Skeletal muscle satellite cell (primary cell): ENCODE data around the gene MFF. TPM values are rescaled to one million over a fixed set of nuclear protein-coding genes. Genes with fewer than 3 reads are reported as not detected.

Source experiments
- H3K27me3 ChIP-seq: 2 replicates; pipeline ENCODE4 v1.7.0; 2013; ENCODE audit warnings: low read length; ENCODE audit not compliant: control insufficient read depth, insufficient read depth
- H3K36me3 ChIP-seq: 2 replicates; pipeline ENCODE4 v1.7.0; 2013; ENCODE audit warnings: mild to moderate bottlenecking, control low read depth, low read length; ENCODE audit not compliant: insufficient read depth
- H3K4me1 ChIP-seq: 2 replicates; pipeline ENCODE4 v1.7.0; 2013; ENCODE audit warnings: low read length; ENCODE audit not compliant: control insufficient read depth, insufficient read depth
- H3K4me2 ChIP-seq: 2 replicates; pipeline ENCODE4 v1.7.0; 2013; ENCODE audit warnings: mild to moderate bottlenecking, low read length
- H3K4me3 ChIP-seq: 2 replicates; pipeline ENCODE4 v1.7.0; 2013; ENCODE audit warnings: low read length
- H3K9ac ChIP-seq: 2 replicates; pipeline ENCODE4 v1.7.0; 2013; ENCODE audit warnings: mild to moderate bottlenecking, low read depth, low read length, moderate library complexity
- H3K9me3 ChIP-seq: replicated peaks from 2 replicates; pipeline ENCODE4 v1.7.0; 2013; ENCODE audit warnings: mild to moderate bottlenecking, control low read depth, low read length
- total RNA-seq: library from RNA; depleted of rRNA; stranded (reverse); fragments of >200 nt; gene quantifications from 2 replicates; pipeline ENCODE4 v1.2.3, GENCODE V29; 2012; rRNA removed

MFF gene
- total RNA-seq: 73.8 and 79.3 TPM in 2 replicates

- peak within 1 kb of the TSS; percentile 99 for H3K4me3 ChIP-seq
- H3K9me3 ChIP-seq: no peaks in the 10 kb centered on the region
- H3K4me2 ChIP-seq: peak within 1 kb of the TSS; percentile 81
- peaks cover 5% of the 10 kb centered on the region for H3K36me3 ChIP-seq
- H3K27me3 ChIP-seq: no peaks in the 10 kb centered on the region
- H3K4me1 ChIP-seq: peaks cover 17% of the 10 kb centered on the region
- peak within 1 kb of the TSS; percentile 99 for H3K9ac ChIP-seq
These were observed at the start of gene MFF for GRCh38 chr2:227324995-227325838. Gene MFF (plus strand): TSS chr2:227325251. CDS start chr2:227330666, 5,415 bp downstream.

GRCh38 chr2:227280895-227281294 lies 44.2 kb upstream of the MFF start:
- Histone ChIP-seq H3K4me3 (no peak overlapping the region), H3K9ac (no peak overlapping the region), H3K4me2 (no peak overlapping the region), H3K36me3 (no peaks in the 10 kb centered on the region), H3K9me3 (no peaks in the 10 kb centered on the region), H3K4me1 (no peaks in the 10 kb centered on the region), H3K27me3 (no peaks in the 10 kb centered on the region)

- Histone ChIP-seq H3K4me3 (no peak overlapping the region), H3K4me1 (no peaks in the 10 kb centered on the region), H3K36me3 (no peaks in the 10 kb centered on the region), H3K9ac (no peak overlapping the region), H3K9me3 (no peaks in the 10 kb centered on the region), H3K27me3 (no peaks in the 10 kb centered on the region), H3K4me2 (no peak overlapping the region)
These were observed 39.3 kb upstream of the MFF start for GRCh38 chr2:227285741-227286236.

- Histone ChIP-seq H3K4me2 (no peak overlapping the region), H3K9me3 (no peaks in the 10 kb centered on the region), H3K4me1 (no peaks in the 10 kb centered on the region), H3K4me3 (no peak overlapping the region), H3K27me3 (no peaks in the 10 kb centered on the region), H3K9ac (no peak overlapping the region), H3K36me3 (no peaks in the 10 kb centered on the region)
These were observed 37.3 kb upstream of the MFF start for GRCh38 chr2:227287771-227288170.

GRCh38 chr2:227292314-227292713 lies 32.7 kb upstream of the MFF start:
- Histone ChIP-seq H3K27me3 (no peaks in the 10 kb centered on the region), H3K4me3 (no peak overlapping the region), H3K4me1 (no peaks in the 10 kb centered on the region), H3K9ac (no peak overlapping the region), H3K4me2 (no peak overlapping the region), H3K36me3 (no peaks in the 10 kb centered on the region), H3K9me3 (no peaks in the 10 kb centered on the region)

- Histone ChIP-seq H3K4me2 (no peak overlapping the region), H3K9me3 (no peaks in the 10 kb centered on the region), H3K36me3 (no peaks in the 10 kb centered on the region), H3K9ac (no peak overlapping the region), H3K4me1 (no peaks in the 10 kb centered on the region), H3K27me3 (no peaks in the 10 kb centered on the region), H3K4me3 (no peak overlapping the region)
These were observed 31.5 kb upstream of the MFF start for GRCh38 chr2:227293531-227293930.

GRCh38 chr2:227295806-227296205 lies 29.2 kb upstream of the MFF start:
- Histone ChIP-seq H3K9ac (no peak overlapping the region), H3K27me3 (no peaks in the 10 kb centered on the region), H3K4me2 (no peak overlapping the region), H3K9me3 (no peaks in the 10 kb centered on the region), H3K4me1 (no peaks in the 10 kb centered on the region), H3K36me3 (no peaks in the 10 kb centered on the region), H3K4me3 (no peak overlapping the region)

GRCh38 chr2:227296671-227297405 lies 28.2 kb upstream of the MFF start:
- no peak overlapping the region for H3K9ac ChIP-seq
- no peaks in the 10 kb centered on the region for H3K4me1 ChIP-seq
- no peaks in the 10 kb centered on the region for H3K27me3 ChIP-seq
- no peak overlapping the region for H3K4me3 ChIP-seq
- no peaks in the 10 kb centered on the region for H3K9me3 ChIP-seq
- H3K4me2 ChIP-seq: no peak overlapping the region
- H3K36me3 ChIP-seq: no peaks in the 10 kb centered on the region

GRCh38 chr2:227301523-227301922 lies 23.5 kb upstream of the MFF start:
- no peaks in the 10 kb centered on the region for H3K4me1 ChIP-seq
- H3K9me3 ChIP-seq: no peaks in the 10 kb centered on the region
- H3K4me3 ChIP-seq: no peak overlapping the region
- H3K27me3 ChIP-seq: no peaks in the 10 kb centered on the region
- no peaks in the 10 kb centered on the region for H3K36me3 ChIP-seq
- no peak overlapping the region for H3K4me2 ChIP-seq
- H3K9ac ChIP-seq: no peak overlapping the region

- Histone ChIP-seq H3K4me3 (no peak overlapping the region), H3K9ac (no peak overlapping the region), H3K4me1 (no peaks in the 10 kb centered on the region), H3K27me3 (no peaks in the 10 kb centered on the region), H3K9me3 (no peaks in the 10 kb centered on the region), H3K36me3 (no peaks in the 10 kb centered on the region), H3K4me2 (no peak overlapping the region)
These were observed 16.3 kb upstream of the MFF start for GRCh38 chr2:227308784-227309183.

GRCh38 chr2:227310756-227311110 lies 14.3 kb upstream of the MFF start:
- Histone ChIP-seq H3K4me2 (no peak overlapping the region), H3K4me1 (no peaks in the 10 kb centered on the region), H3K9ac (no peak overlapping the region), H3K9me3 (no peaks in the 10 kb centered on the region), H3K36me3 (no peaks in the 10 kb centered on the region), H3K27me3 (no peaks in the 10 kb centered on the region), H3K4me3 (no peak overlapping the region)
